ENCODE measurements around the gene TMEM132D.

The TMEM132D gene

GRCh38 chr12:129672110-129672509 is 231.7 kb downstream of the TMEM132D start:
- FAIRE-seq (no peak), DNase-seq (ENCODE audit: insufficient read length, low spot score) (no peak)

- FAIRE-seq (no peak), DNase-seq (ENCODE audit: insufficient read length, low spot score) (no peak)
Measured at GRCh38 chr12:129670256-129670920, 233.4 kb downstream of the TMEM132D start.

GRCh38 chr12:129665414-129665813 is 238.4 kb downstream of the TMEM132D start:
- no peak for FAIRE-seq

GRCh38 chr12:129662234-129662633 is 241.6 kb downstream of the TMEM132D start:
- no peak for DNase-seq (ENCODE audit: insufficient read length, low spot score)
- no peak for FAIRE-seq

More at GRCh38 chr12:129665414-129665813, 238.4 kb downstream of the TMEM132D start:
- DNase-seq (ENCODE audit: insufficient read length, low spot score) = no peak

- DNase-seq (ENCODE audit: insufficient read length, low spot score) (no peak), FAIRE-seq (no peak)
Measured at GRCh38 chr12:129660946-129661345, 242.9 kb downstream of the TMEM132D start.

- DNase-seq (ENCODE audit: insufficient read length, low spot score) (no peak), FAIRE-seq (no peak)
Measured at GRCh38 chr12:129659961-129660622, 243.7 kb downstream of the TMEM132D start.

- DNase-seq (ENCODE audit: insufficient read length, low spot score) (no peak), FAIRE-seq (no peak)
Measured at GRCh38 chr12:129657179-129657578, 246.6 kb downstream of the TMEM132D start.

GRCh38 chr12:129651951-129652350 is 251.9 kb downstream of the TMEM132D start:
- no peak for FAIRE-seq
- no peak for DNase-seq (ENCODE audit: insufficient read length, low spot score)

GRCh38 chr12:129641926-129642325 is 261.9 kb downstream of the TMEM132D start:
- no peak for FAIRE-seq

GRCh38 chr12:129635021-129635685 is 268.7 kb downstream of the TMEM132D start:
- FAIRE-seq = no peak
- no peak for DNase-seq (ENCODE audit: insufficient read length, low spot score)

More at GRCh38 chr12:129641926-129642325, 261.9 kb downstream of the TMEM132D start:
- DNase-seq (ENCODE audit: insufficient read length, low spot score) = no peak

- no peak for FAIRE-seq
Measured at GRCh38 chr12:129631316-129631715, 272.5 kb downstream of the TMEM132D start.

GRCh38 chr12:129629901-129630300 is 273.9 kb downstream of the TMEM132D start:
- DNase-seq (ENCODE audit: insufficient read length, low spot score) (no peak), FAIRE-seq (no peak)

More at GRCh38 chr12:129631316-129631715, 272.5 kb downstream of the TMEM132D start:
- no peak for DNase-seq (ENCODE audit: insufficient read length, low spot score)

GRCh38 chr12:129622566-129622965 is 281.3 kb downstream of the TMEM132D start:
- DNase-seq (ENCODE audit: insufficient read length, low spot score) (no peak), FAIRE-seq (no peak)

- DNase-seq (ENCODE audit: insufficient read length, low spot score) (no peak), FAIRE-seq (no peak)
Measured at GRCh38 chr12:129619271-129619670, 284.6 kb downstream of the TMEM132D start.

- DNase-seq (ENCODE audit: insufficient read length, low spot score) = no peak
- FAIRE-seq = no peak
Measured at GRCh38 chr12:129617849-129618248, 286.0 kb downstream of the TMEM132D start.

- DNase-seq (ENCODE audit: insufficient read length, low spot score) (no peak), FAIRE-seq (no peak)
Measured at GRCh38 chr12:129615001-129615400, 288.8 kb downstream of the TMEM132D start.

GRCh38 chr12:129614221-129614885 is 289.5 kb downstream of the TMEM132D start:
- FAIRE-seq (no peak), DNase-seq (ENCODE audit: insufficient read length, low spot score) (no peak)

- FAIRE-seq (no peak), DNase-seq (ENCODE audit: insufficient read length, low spot score) (no peak)
Measured at GRCh38 chr12:129613314-129613713, 290.5 kb downstream of the TMEM132D start.

GRCh38 chr12:129610601-129611120 is 293.2 kb downstream of the TMEM132D start:
- FAIRE-seq (no peak), DNase-seq (ENCODE audit: insufficient read length, low spot score) (no peak)

- DNase-seq (ENCODE audit: insufficient read length, low spot score) (no peak), FAIRE-seq (no peak)
Measured at GRCh38 chr12:129607756-129608155, 296.1 kb downstream of the TMEM132D start.

- no peak for DNase-seq (ENCODE audit: insufficient read length, low spot score)
- FAIRE-seq = no peak
Measured at GRCh38 chr12:129607301-129607700, 296.5 kb downstream of the TMEM132D start.

Data from HTR-8/SVneo (cell line).